K562 (cell line): ENCODE results near the gene TIFAB. TPM values are rescaled to one million over a fixed set of nuclear protein-coding genes. Genes with fewer than 3 reads are reported as not detected.

Source experiments
- CHD4 ChIP-seq: fragments of 200-600 bp; sonication (generic); IDR thresholded peaks from 3 replicates; pipeline ENCODE4 v1.6.1; 2012; ENCODE audit warnings: low read depth, mild to moderate bottlenecking, mixed read lengths, low read length, inconsistent platforms; ENCODE audit not compliant: insufficient read depth, insufficient replicate concordance, poor library complexity, severe bottlenecking
- FOXA3 ChIP-seq, 2 experiments: fragments of 450-650 bp in 1 of 2; sonication (generic) in 1 of 2; formaldehyde crosslinking; IDR thresholded peaks in 1 of 2; conservative IDR thresholded peaks in 1 of 2; 2 replicates each; pipeline versions ENCODE4 v1.4.0 to v1.8.0; 2020 to 2022; ENCODE audit warnings: mild to moderate bottlenecking in 2 of 2, missing genetic modification reagents in 1 of 2
- MAZ ChIP-seq, 2 experiments: fragments of 450-650 bp in 1 of 2; sonication (generic) in 1 of 2; formaldehyde crosslinking; IDR thresholded peaks in 1 of 2; conservative IDR thresholded peaks in 1 of 2; 2 replicates each; pipeline versions ENCODE4 v1.4.0 to v1.5.0; 2020; ENCODE audit warnings: mild to moderate bottlenecking in 1 of 2, missing genetic modification reagents in 1 of 2
- SMARCC2 ChIP-seq: fragments of 450-650 bp; IDR thresholded peaks from 2 replicates; pipeline ENCODE4 v1.6.1; 2017; ENCODE audit warnings: antibody characterized with exemption, moderate library complexity, mild to moderate bottlenecking, low read depth
- SMC3 ChIP-seq: conservative IDR thresholded peaks from 2 replicates; pipeline ENCODE4 v1.6.1; 2011; ENCODE audit warnings: low read depth, low read length, improper control_type of control experiment; ENCODE audit not compliant: insufficient read depth
- TAF15 ChIP-seq: fragments of 200-400 bp; formaldehyde crosslinking; IDR thresholded peaks from 2 replicates; pipeline ENCODE4 v1.6.1; 2017; ENCODE audit warnings: mild to moderate bottlenecking, low read depth, low read length, moderate library complexity
- ZNF316 ChIP-seq: fragments of 450-650 bp; IDR thresholded peaks from 2 replicates; pipeline ENCODE4 v1.6.1; 2016
- polyA plus RNA-seq, 8 experiments: library from polyadenylated mRNA; depleted of rRNA in 4 of 8; stranded (reverse) in 5 of 8; unstranded in 3 of 8; fragments of >200 nt; fragmentation: Nextera tagmentation in 2 of 8; fragmentation: Illumina TruSeq in 1 of 8; extraction: Ambion mirVana in 2 of 8; extraction: Trizol in 1 of 8; gene quantifications; 2 replicates each; pipeline versions ENCODE4 v1.2.1 to v1.2.3, GENCODE V29; 2011 to 2014; ENCODE audit warnings: inconsistent platforms in 1 of 8, missing spikeins in 1 of 8
- total RNA-seq, 7 experiments: library from RNA; depleted of rRNA in 6 of 7; stranded (reverse); fragments of >200 nt in 6 of 7; fragmentation: Illumina TruSeq in 2 of 7; extraction: Trizol in 2 of 7; gene quantifications; 2 replicates each; pipeline versions ENCODE4 v1.2.1 to v1.2.3, GENCODE V29; 2011 to 2021; ENCODE audit warnings: low replicate concordance in 1 of 7
- TF ChIP-seq, protein P1 (sequence below), 2 experiments: fragments of 450-650 bp in 1 of 2; sonication (generic) in 1 of 2; formaldehyde crosslinking in 1 of 2; IDR thresholded peaks; 2 replicates each; pipeline versions ENCODE4 v1.7.1 to v1.9.0; 2016 to 2022; ENCODE audit warnings: inconsistent platforms in 1 of 2, mild to moderate bottlenecking in 1 of 2, missing genetic modification reagents in 1 of 2
- TF ChIP-seq, protein P2 (sequence below): sonication (generic); formaldehyde crosslinking; IDR thresholded peaks from 2 replicates; pipeline ENCODE4 v1.8.1; 2022; ENCODE audit warnings: missing genetic modification reagents
- TF ChIP-seq, protein P3 (sequence below): fragments of 250-450 bp; sonication (Bioruptor Pico); IDR thresholded peaks from 2 replicates; pipeline ENCODE4 v1.4.0; 2020; ENCODE audit warnings: mild to moderate bottlenecking, moderate library complexity
- TF ChIP-seq, protein P4 (sequence below): sonication (generic); formaldehyde crosslinking; IDR thresholded peaks from 2 replicates; pipeline ENCODE4 v1.8.0; 2023; ENCODE audit warnings: mild to moderate bottlenecking, missing genetic modification reagents

Gene TIFAB
- total and polyA plus RNA-seq, 9 of the 15 experiments (the other 6 are each of a cell fraction or from before 2014, with no cell fraction given), result not detected

DNA sequence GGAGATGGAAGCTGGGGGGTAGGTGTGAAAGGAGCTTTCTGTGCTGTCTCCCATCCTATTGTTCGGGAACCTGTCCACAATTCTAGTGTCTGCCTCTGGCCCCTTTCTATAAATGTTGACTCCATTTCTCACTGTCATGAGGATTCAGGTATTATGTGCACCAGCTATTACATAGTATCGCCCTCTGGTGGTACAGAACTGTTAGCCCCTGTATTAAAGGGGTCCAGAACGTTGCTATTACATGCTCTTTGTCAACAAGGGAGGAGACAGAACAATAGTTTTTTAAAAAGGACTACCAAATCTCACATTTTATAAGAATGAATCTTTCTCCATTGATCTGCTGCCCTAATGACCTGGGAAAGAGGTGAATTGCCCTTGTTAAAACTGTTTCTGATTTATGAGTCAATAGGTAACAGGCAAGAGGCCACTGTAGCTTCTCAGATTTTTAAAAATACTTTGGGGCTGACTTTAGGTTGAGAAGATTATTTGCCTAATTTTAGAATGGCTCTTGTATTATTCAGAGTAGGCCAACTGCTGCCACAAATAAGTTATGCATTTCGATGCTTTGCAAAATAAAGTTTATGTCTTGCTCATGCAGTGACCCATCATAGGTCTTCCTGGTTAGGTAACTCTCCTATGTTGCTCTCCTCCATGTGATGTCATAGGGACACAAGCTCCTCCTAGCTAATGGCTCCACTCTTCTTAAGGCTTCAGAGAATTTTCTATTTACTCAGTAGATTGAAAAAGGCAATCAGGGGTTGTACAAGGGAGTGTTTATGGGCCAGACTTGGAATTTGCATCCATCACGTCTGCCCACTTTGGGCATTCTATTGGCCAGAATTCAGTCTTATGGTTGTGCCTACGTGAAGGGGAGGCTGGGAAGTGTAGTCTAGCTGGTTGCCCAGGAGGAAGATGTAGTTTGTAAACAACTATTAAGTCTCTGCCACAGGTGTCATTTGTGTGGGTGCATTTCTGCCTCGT lies 25.8 kb downstream of the TIFAB start (continued):
- TF ChIP-seq, protein P1, sequence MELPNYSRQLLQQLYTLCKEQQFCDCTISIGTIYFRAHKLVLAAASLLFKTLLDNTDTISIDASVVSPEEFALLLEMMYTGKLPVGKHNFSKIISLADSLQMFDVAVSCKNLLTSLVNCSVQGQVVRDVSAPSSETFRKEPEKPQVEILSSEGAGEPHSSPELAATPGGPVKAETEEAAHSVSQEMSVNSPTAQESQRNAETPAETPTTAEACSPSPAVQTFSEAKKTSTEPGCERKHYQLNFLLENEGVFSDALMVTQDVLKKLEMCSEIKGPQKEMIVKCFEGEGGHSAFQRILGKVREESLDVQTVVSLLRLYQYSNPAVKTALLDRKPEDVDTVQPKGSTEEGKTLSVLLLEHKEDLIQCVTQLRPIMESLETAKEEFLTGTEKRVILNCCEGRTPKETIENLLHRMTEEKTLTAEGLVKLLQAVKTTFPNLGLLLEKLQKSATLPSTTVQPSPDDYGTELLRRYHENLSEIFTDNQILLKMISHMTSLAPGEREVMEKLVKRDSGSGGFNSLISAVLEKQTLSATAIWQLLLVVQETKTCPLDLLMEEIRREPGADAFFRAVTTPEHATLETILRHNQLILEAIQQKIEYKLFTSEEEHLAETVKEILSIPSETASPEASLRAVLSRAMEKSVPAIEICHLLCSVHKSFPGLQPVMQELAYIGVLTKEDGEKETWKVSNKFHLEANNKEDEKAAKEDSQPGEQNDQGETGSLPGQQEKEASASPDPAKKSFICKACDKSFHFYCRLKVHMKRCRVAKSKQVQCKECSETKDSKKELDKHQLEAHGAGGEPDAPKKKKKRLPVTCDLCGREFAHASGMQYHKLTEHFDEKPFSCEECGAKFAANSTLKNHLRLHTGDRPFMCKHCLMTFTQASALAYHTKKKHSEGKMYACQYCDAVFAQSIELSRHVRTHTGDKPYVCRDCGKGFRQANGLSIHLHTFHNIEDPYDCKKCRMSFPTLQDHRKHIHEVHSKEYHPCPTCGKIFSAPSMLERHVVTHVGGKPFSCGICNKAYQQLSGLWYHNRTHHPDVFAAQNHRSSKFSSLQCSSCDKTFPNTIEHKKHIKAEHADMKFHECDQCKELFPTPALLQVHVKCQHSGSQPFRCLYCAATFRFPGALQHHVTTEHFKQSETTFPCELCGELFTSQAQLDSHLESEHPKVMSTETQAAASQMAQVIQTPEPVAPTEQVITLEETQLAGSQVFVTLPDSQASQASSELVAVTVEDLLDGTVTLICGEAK (IDR thresholded peaks at IDR 0.05), result no peak
- TF ChIP-seq, protein P1 (CRISPR knock-in tag; IDR thresholded peaks at IDR 0.05), result no peak
- no peak for TF ChIP-seq TAF15
- no peak for TF ChIP-seq SMARCC2
- TF ChIP-seq SMC3, result peak; percentile 53; the same call in 1 of the 2 replicates
- TF ChIP-seq, protein P2, sequence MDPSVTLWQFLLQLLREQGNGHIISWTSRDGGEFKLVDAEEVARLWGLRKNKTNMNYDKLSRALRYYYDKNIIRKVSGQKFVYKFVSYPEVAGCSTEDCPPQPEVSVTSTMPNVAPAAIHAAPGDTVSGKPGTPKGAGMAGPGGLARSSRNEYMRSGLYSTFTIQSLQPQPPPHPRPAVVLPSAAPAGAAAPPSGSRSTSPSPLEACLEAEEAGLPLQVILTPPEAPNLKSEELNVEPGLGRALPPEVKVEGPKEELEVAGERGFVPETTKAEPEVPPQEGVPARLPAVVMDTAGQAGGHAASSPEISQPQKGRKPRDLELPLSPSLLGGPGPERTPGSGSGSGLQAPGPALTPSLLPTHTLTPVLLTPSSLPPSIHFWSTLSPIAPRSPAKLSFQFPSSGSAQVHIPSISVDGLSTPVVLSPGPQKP (CRISPR knock-in tag), result no peak
- no peak for TF ChIP-seq CHD4
- TF ChIP-seq, protein P3, sequence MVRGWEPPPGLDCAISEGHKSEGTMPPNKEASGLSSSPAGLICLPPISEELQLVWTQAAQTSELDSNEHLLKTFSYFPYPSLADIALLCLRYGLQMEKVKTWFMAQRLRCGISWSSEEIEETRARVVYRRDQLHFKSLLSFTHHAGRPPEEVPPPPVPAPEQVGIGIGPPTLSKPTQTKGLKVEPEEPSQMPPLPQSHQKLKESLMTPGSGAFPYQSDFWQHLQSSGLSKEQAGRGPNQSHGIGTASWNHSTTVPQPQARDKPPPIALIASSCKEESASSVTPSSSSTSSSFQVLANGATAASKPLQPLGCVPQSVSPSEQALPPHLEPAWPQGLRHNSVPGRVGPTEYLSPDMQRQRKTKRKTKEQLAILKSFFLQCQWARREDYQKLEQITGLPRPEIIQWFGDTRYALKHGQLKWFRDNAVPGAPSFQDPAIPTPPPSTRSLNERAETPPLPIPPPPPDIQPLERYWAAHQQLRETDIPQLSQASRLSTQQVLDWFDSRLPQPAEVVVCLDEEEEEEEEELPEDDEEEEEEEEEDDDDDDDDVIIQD, result no peak
- TF ChIP-seq FOXA3 (CRISPR knock-in tag; conservative IDR thresholded peaks at IDR 0.05 in 1 of 2, IDR thresholded peaks at IDR 0.05 in 1 of 2), result peak; percentile 83 to 88
- TF ChIP-seq, protein P4, sequence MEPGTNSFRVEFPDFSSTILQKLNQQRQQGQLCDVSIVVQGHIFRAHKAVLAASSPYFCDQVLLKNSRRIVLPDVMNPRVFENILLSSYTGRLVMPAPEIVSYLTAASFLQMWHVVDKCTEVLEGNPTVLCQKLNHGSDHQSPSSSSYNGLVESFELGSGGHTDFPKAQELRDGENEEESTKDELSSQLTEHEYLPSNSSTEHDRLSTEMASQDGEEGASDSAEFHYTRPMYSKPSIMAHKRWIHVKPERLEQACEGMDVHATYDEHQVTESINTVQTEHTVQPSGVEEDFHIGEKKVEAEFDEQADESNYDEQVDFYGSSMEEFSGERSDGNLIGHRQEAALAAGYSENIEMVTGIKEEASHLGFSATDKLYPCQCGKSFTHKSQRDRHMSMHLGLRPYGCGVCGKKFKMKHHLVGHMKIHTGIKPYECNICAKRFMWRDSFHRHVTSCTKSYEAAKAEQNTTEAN (CRISPR knock-in tag), result no peak
- TF ChIP-seq ZNF316, result no peak
- peak in 1 of 2 experiments; percentile 57; a peak in 1 of 4 replicates for TF ChIP-seq MAZ (CRISPR knock-in tag; conservative IDR thresholded peaks at IDR 0.05 in 1 of 2, IDR thresholded peaks at IDR 0.05 in 1 of 2)
